Body of pancreas (tissue), 4 donors: ENCODE data around the gene SLC28A1. TPM values are rescaled to one million over a fixed set of nuclear protein-coding genes. Genes with fewer than 3 reads are reported as not detected.
"Not testable (repeated sequence)": the region's sequence is repeated elsewhere in the genome, so short reads cannot be mapped to it uniquely, and the experiment has no call there.

Experiments
- ATAC-seq: fragments of 150-250 bp; one replicate; pipeline ENCODE4 v1.9.1; 2016
- DNase-seq, 4 donors: peaks; one replicate each; pipeline ENCODE4 v3.0.0-alpha.2; 2019
- H3K27ac ChIP-seq, 4 donors: fragments of 200-600 bp; sonication (generic); 1 replicate in 3 of 4; 2 replicates in 1 of 4; pipeline versions ENCODE4 v1.5.1 to v1.6.1; 2016 to 2019; ENCODE audit warnings: mild to moderate bottlenecking in 1 of 4, mixed read lengths in 1 of 4, moderate library complexity in 1 of 4
- H3K27me3 ChIP-seq, 2 donors: fragments of 200-600 bp; sonication (generic); one replicate each; pipeline ENCODE4 v1.6.0; 2016; ENCODE audit warnings: mild to moderate bottlenecking in 1 of 2
- H3K36me3 ChIP-seq, 2 donors: fragments of 200-600 bp; sonication (generic); replicated peaks in 1 of 2; 2 replicates each; pipeline ENCODE4 v1.5.1; 2016; ENCODE audit warnings: low read depth in 2 of 2; ENCODE audit not compliant: insufficient read depth in 1 of 2
- H3K4me1 ChIP-seq: fragments of 200-600 bp; sonication (generic); one replicate; pipeline ENCODE4 v1.6.0; 2016
- H3K4me3 ChIP-seq, 2 donors: fragments of 200-600 bp; sonication (generic); 1 replicate in 1 of 2; 2 replicates in 1 of 2; pipeline ENCODE4 v1.5.1; 2016 to 2019
- H3K9me3 ChIP-seq, 3 donors: fragments of 200-600 bp; sonication (generic); 1 replicate in 2 of 3; 2 replicates in 1 of 3; pipeline ENCODE4 v1.5.1; 2016
- CTCF ChIP-seq, 7 experiments: fragments of 450-650 bp in 4 of 7; fragments of 200-600 bp in 3 of 7; sonication (generic) in 3 of 7; IDR thresholded peaks; one replicate each; pipeline ENCODE4 v1.5.1; 2016 to 2019; ENCODE audit warnings: antibody characterized with exemption in 7 of 7
- POLR2A ChIP-seq, 3 donors: fragments of 450-650 bp; IDR thresholded peaks; one replicate each; pipeline ENCODE4 v1.6.1; 2016; ENCODE audit warnings: antibody characterized with exemption in 3 of 3, mild to moderate bottlenecking in 2 of 3
- WGBS, 2 donors: methylation state at CpG; one replicate each; pipeline ENCODE4 v1.1.5; 2017; 5-methylcytosine and 5-hydroxymethylcytosine counted together
- intact Hi-C: fragments of 100-400 bp; cut with DNase I; formaldehyde crosslinking; loops from one replicate; pipeline ENCODE4 v1.15.1; 2023
- total RNA-seq, 2 donors: library from RNA; depleted of rRNA; stranded (reverse); fragments of >200 nt; gene quantifications; one replicate each; pipeline ENCODE4 v1.1.0, GENCODE V29; 2016

Gene SLC28A1
- total RNA-seq, 2 donors from 2014 or later, result 0.26 TPM; not detected in 1

- peak overlapping the region in 3 of 4 donors; percentile 67 to 83 (median 76) for H3K27ac ChIP-seq
- no peaks in the 10 kb centered on the region for H3K27me3 ChIP-seq
- DNase-seq (no peak), ATAC-seq (peak; percentile 21)
- TF ChIP-seq POLR2A (IDR thresholded peaks at IDR 0.05), result no peak
- no peak for TF ChIP-seq CTCF (IDR thresholded peaks at IDR 0.05)
- no peaks in the 10 kb centered on the region for H3K36me3 ChIP-seq
- no peaks in the 10 kb centered on the region for H3K9me3 ChIP-seq
- no peak overlapping the region for H3K4me3 ChIP-seq
- WGBS, 2 donors, result 17 to 23% methylated on average over 2 of the region's 2 CpGs
- intact Hi-C loops, result no loop called here
- H3K4me1 ChIP-seq, result peaks cover 60% of the 10 kb centered on the region
Observed at GRCh38 chr15:84844964-84845363, 39.5 kb upstream of the SLC28A1 start.

GRCh38 chr15:84845631-84846030 is 38.8 kb upstream of the SLC28A1 start:
- H3K36me3 ChIP-seq, H3K4me3 ChIP-seq, H3K9me3 ChIP-seq, intact Hi-C loops, H3K27me3 ChIP-seq: not testable (repeated sequence)
- Histone ChIP-seq H3K27ac (peak overlapping the region in 3 of 4 donors; percentile 67 to 83 (median 76)), H3K4me1 (peaks cover 53% of the 10 kb centered on the region)
- peak; percentile 41 for ATAC-seq
- TF ChIP-seq CTCF (IDR thresholded peaks at IDR 0.05), result peak; percentile 45 to 85 (median 71)
- 61 to 70% methylated on average over 7 of the region's 7 CpGs for WGBS, 2 donors
- peak; percentile 74 to 84 (median 76) for DNase-seq

GRCh38 chr15:84846269-84846668 is 38.2 kb upstream of the SLC28A1 start:
- no peak for DNase-seq
- H3K9me3 ChIP-seq, result no peaks in the 10 kb centered on the region
- peak overlapping the region in 1 of 4 donors; percentile 67 for H3K27ac ChIP-seq
- no peak overlapping the region for H3K4me3 ChIP-seq
- intact Hi-C loops, result no loop called here
- no peak for ATAC-seq
- no peak for TF ChIP-seq CTCF (IDR thresholded peaks at IDR 0.05)
- no peak for TF ChIP-seq POLR2A (IDR thresholded peaks at IDR 0.05)
- no peaks in the 10 kb centered on the region for H3K27me3 ChIP-seq
- H3K4me1 ChIP-seq, result peaks cover 47% of the 10 kb centered on the region
- WGBS, 2 donors, result 96 to 100% methylated on average over 1 of the region's 1 CpG
- no peaks in the 10 kb centered on the region for H3K36me3 ChIP-seq

GRCh38 chr15:84847382-84847781 is 37.1 kb upstream of the SLC28A1 start:
- Histone ChIP-seq H3K36me3 (no peaks in the 10 kb centered on the region), H3K4me1 (peaks cover 42% of the 10 kb centered on the region), H3K9me3 (no peaks in the 10 kb centered on the region), H3K4me3 (no peak overlapping the region), H3K27ac (no peak overlapping the region), H3K27me3 (no peaks in the 10 kb centered on the region)
- TF ChIP-seq CTCF (IDR thresholded peaks at IDR 0.05) (no peak), POLR2A (IDR thresholded peaks at IDR 0.05) (no peak)
- DNase-seq (no peak), ATAC-seq (no peak)
- intact Hi-C loops, result no loop called here

GRCh38 chr15:84852212-84852611 is 32.2 kb upstream of the SLC28A1 start:
- peaks cover 19% of the 10 kb centered on the region for H3K4me1 ChIP-seq
- intact Hi-C loops, result no loop called here
- no peaks in the 10 kb centered on the region for H3K27me3 ChIP-seq
- peak overlapping the region in 3 of 4 donors; percentile 39 to 71 (median 52) for H3K27ac ChIP-seq
- no peaks in the 10 kb centered on the region for H3K9me3 ChIP-seq
- 57 to 59% methylated on average over 5 of the region's 5 CpGs for WGBS, 2 donors
- DNase-seq, result no peak
- no peak for ATAC-seq
- no peak overlapping the region for H3K4me3 ChIP-seq
- no peak for TF ChIP-seq CTCF (IDR thresholded peaks at IDR 0.05)
- no peak for TF ChIP-seq POLR2A (IDR thresholded peaks at IDR 0.05)
- H3K36me3 ChIP-seq, result no peaks in the 10 kb centered on the region
